Lung (tissue), 12 donors: Measurements from ENCODE around the gene LDLRAD4. TPM values are rescaled to one million over a fixed set of nuclear protein-coding genes. Genes with fewer than 3 reads are reported as not detected.
A peak's percentile ranks its signal among the peaks of the same experiment; 100 is the strongest.

Source experiments
- ATAC-seq: fragments of 200-7000 bp; cut with Tn5 transposase; one replicate; pipeline ENCODE4 v1.9.1; 2020; ENCODE audit warnings: moderate number of reproducible peaks; ENCODE audit not compliant: insufficient read depth, low FRiP score
- DNase-seq, 3 donors: peaks; one replicate each; pipeline ENCODE4 v3.0.0-alpha.2; 2013 to 2017
- H3K27ac ChIP-seq, 2 donors: one replicate each; pipeline ENCODE4 v1.5.1; 2013; ENCODE audit warnings: mild to moderate bottlenecking in 2 of 2, moderate library complexity in 2 of 2, control low read depth in 1 of 2, inconsistent platforms in 1 of 2, low read depth in 1 of 2, low read length in 1 of 2
- H3K27me3 ChIP-seq, 3 donors: one replicate each; pipeline ENCODE4 v1.5.1; 2013; ENCODE audit warnings: low read length in 2 of 3; ENCODE audit not compliant: control insufficient read depth in 3 of 3, insufficient read depth in 3 of 3
- H3K36me3 ChIP-seq, 4 donors: one replicate each; pipeline ENCODE4 v1.5.1; 2013; ENCODE audit warnings: low read length in 4 of 4, mild to moderate bottlenecking in 1 of 4, moderate library complexity in 1 of 4; ENCODE audit not compliant: control insufficient read depth in 4 of 4, insufficient read depth in 4 of 4
- H3K4me1 ChIP-seq, 5 donors: one replicate each; pipeline ENCODE4 v1.5.1; 2013; ENCODE audit warnings: low read length in 5 of 5, mild to moderate bottlenecking in 2 of 5, moderate library complexity in 1 of 5; ENCODE audit not compliant: control insufficient read depth in 5 of 5, insufficient read depth in 5 of 5
- H3K4me3 ChIP-seq: one replicate; pipeline ENCODE4 v1.5.1; 2013; ENCODE audit warnings: mild to moderate bottlenecking, control low read depth, moderate library complexity
- H3K9ac ChIP-seq, 2 donors: one replicate each; pipeline ENCODE4 v1.5.1; 2013; ENCODE audit warnings: low read length in 2 of 2, control low read depth in 1 of 2; ENCODE audit not compliant: insufficient read depth in 1 of 2
- H3K9me3 ChIP-seq, 4 donors: one replicate each; pipeline ENCODE4 v1.5.1; 2013; ENCODE audit warnings: low read length in 3 of 4, mild to moderate bottlenecking in 1 of 4, moderate library complexity in 1 of 4; ENCODE audit not compliant: control insufficient read depth in 4 of 4, insufficient read depth in 3 of 4
- CTCF ChIP-seq: IDR thresholded peaks from 2 replicates; pipeline ENCODE4 v1.5.1; 2012; ENCODE audit warnings: mild to moderate bottlenecking; ENCODE audit errors: control extremely low read depth, extremely low read depth
- WGBS, 2 donors: extraction: QIAGEN DNeasy Blood & Tissue Kit; methylation state at CpG; one replicate each; pipeline ENCODE4 v1.1.7; 2013; 5-methylcytosine and 5-hydroxymethylcytosine counted together
- polyA plus RNA-seq, 2 donors: library from polyadenylated mRNA; stranded (reverse); fragments of 200-250 nt; gene quantifications; one replicate each; pipeline ENCODE4 v1.2.1, GENCODE V29; 2013
- total RNA-seq, 2 donors: library from RNA; depleted of rRNA in 1 of 2; stranded (reverse); fragments of >200 nt in 1 of 2; gene quantifications; one replicate each; pipeline ENCODE4 v1.2.1, GENCODE V29; 2014 to 2021
- donor health status: control.
- donor health status: control.
- donor health status: Bipolar disorder and iron deficiency.
- donor health status: healthy.
- donor health status: DM: yes; HTN: yes; CAD: no.

LDLRAD4 gene
- total and polyA plus RNA-seq, 4 donors: 3.2 to 62.4 (median 19.9) TPM

GRCh38 chr18:13495961-13496360 lies 277.4 kb downstream of the LDLRAD4 start:
- peaks cover 0 to 19% (median 7%) of the 10 kb centered on the region in 4 donors for H3K36me3 ChIP-seq
- TF ChIP-seq CTCF: no peak
- no peak overlapping the region for H3K4me3 ChIP-seq
- H3K27ac ChIP-seq: no peak overlapping the region
- 55 to 70% methylated on average over 8 of the region's 8 CpGs for WGBS, 2 donors
- H3K9ac ChIP-seq: no peak overlapping the region
- no peaks in the 10 kb centered on the region for H3K27me3 ChIP-seq
- peaks cover 0 to 8% (median 1%) of the 10 kb centered on the region in 4 donors for H3K9me3 ChIP-seq
- H3K4me1 ChIP-seq: peaks cover 0 to 14% (median 5%) of the 10 kb centered on the region in 5 donors
- no peak for ATAC-seq
- DNase-seq: no peak

- Histone ChIP-seq H3K9me3 (peaks cover 0 to 8% (median 1%) of the 10 kb centered on the region in 4 donors), H3K4me1 (peaks cover 0 to 21% (median 6%) of the 10 kb centered on the region in 5 donors), H3K27me3 (no peaks in the 10 kb centered on the region), H3K9ac (no peak overlapping the region), H3K27ac (no peak overlapping the region), H3K36me3 (peaks cover 0 to 19% (median 7%) of the 10 kb centered on the region in 4 donors), H3K4me3 (no peak overlapping the region)
- DNase-seq (no peak), ATAC-seq (no peak)
- TF ChIP-seq CTCF: no peak
- WGBS, 2 donors: 65 to 83% methylated on average over 4 of the region's 4 CpGs
Measured at GRCh38 chr18:13496691-13497281, 278.2 kb downstream of the LDLRAD4 start.

GRCh38 chr18:13499803-13500202 lies 281.2 kb downstream of the LDLRAD4 start:
- whole genome bisulfite sequencing, 2 donors: 74 to 81% methylated on average over 5 of the region's 5 CpGs
- peak overlapping the region in 1 of 2 donors; percentile 34 for H3K9ac ChIP-seq
- ATAC-seq (no peak), DNase-seq (no peak)
- H3K27ac ChIP-seq: peak overlapping the region in 1 of 2 donors; percentile 46
- H3K4me3 ChIP-seq: no peak overlapping the region
- no peaks in the 10 kb centered on the region for H3K27me3 ChIP-seq
- peaks cover 3 to 26% (median 10%) of the 10 kb centered on the region in 5 donors for H3K4me1 ChIP-seq
- H3K36me3 ChIP-seq: peaks cover 0 to 19% (median 6%) of the 10 kb centered on the region in 4 donors
- no peak for TF ChIP-seq CTCF
- peaks cover 0 to 8% (median 1%) of the 10 kb centered on the region in 4 donors for H3K9me3 ChIP-seq
